Measurements from ENCODE around the gene FOXN1. TPM values are rescaled to one million over a fixed set of nuclear protein-coding genes. Genes with fewer than 3 reads are reported as not detected.

The FOXN1 gene
- total and polyA plus RNA-seq, 10 of the 15 experiments (the other 5 are each of a cell fraction or from before 2014, with no cell fraction given) = not detected

- H3K4me1 ChIP-seq (ENCODE audit: control insufficient read depth, insufficient read depth, low read length) = peaks cover 38% of the 10 kb centered on the region
- TF ChIP-seq, protein P1, sequence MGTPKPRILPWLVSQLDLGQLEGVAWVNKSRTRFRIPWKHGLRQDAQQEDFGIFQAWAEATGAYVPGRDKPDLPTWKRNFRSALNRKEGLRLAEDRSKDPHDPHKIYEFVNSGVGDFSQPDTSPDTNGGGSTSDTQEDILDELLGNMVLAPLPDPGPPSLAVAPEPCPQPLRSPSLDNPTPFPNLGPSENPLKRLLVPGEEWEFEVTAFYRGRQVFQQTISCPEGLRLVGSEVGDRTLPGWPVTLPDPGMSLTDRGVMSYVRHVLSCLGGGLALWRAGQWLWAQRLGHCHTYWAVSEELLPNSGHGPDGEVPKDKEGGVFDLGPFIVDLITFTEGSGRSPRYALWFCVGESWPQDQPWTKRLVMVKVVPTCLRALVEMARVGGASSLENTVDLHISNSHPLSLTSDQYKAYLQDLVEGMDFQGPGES (IDR thresholded peaks at IDR 0.05) = no peak
- TF ChIP-seq IRF4 (IDR thresholded peaks at IDR 0.05; ENCODE audit: low read depth, low read length) (no peak), RBBP5 (conservative IDR thresholded peaks at IDR 0.05) (no peak), RCOR1 (conservative IDR thresholded peaks at IDR 0.05; ENCODE audit: low read depth, low read length) (no peak), STAT3 (IDR thresholded peaks at IDR 0.05; ENCODE audit: low read depth, low read length) (no peak), SIX5 (IDR thresholded peaks at IDR 0.05; ENCODE audit: low read depth, low read length, severe bottlenecking) (no peak)
- TF ChIP-seq, protein P2, sequence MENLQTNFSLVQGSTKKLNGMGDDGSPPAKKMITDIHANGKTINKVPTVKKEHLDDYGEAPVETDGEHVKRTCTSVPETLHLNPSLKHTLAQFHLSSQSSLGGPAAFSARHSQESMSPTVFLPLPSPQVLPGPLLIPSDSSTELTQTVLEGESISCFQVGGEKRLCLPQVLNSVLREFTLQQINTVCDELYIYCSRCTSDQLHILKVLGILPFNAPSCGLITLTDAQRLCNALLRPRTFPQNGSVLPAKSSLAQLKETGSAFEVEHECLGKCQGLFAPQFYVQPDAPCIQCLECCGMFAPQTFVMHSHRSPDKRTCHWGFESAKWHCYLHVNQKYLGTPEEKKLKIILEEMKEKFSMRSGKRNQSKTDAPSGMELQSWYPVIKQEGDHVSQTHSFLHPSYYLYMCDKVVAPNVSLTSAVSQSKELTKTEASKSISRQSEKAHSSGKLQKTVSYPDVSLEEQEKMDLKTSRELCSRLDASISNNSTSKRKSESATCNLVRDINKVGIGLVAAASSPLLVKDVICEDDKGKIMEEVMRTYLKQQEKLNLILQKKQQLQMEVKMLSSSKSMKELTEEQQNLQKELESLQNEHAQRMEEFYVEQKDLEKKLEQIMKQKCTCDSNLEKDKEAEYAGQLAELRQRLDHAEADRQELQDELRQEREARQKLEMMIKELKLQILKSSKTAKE (IDR thresholded peaks at IDR 0.05; ENCODE audit: low read depth, poor library complexity, severe bottlenecking) = no peak
- no peak overlapping the region for H3K9ac ChIP-seq (ENCODE audit: control insufficient read depth, insufficient read depth, low read length)
- H3K36me3 ChIP-seq (ENCODE audit: control insufficient read depth in 2 of 2, insufficient read depth in 2 of 2, low read length in 1 of 2) = no peaks in the 10 kb centered on the region
- no peaks in the 10 kb centered on the region for H3K79me2 ChIP-seq (ENCODE audit: control insufficient read depth, insufficient read depth, low read length)
- no peak for ATAC-seq
- no peak overlapping the region for H3K4me3 ChIP-seq
- ChIA-PET CTCF (interaction anchor here (0.7 to 1.0 kb wide), 2 partner anchors 26 to 62 kb away, joined by 3 read pairs; no protein-coding TSS in a partner anchor), POLR2A (no interaction called here), RAD21 (ENCODE audit: unreplicated experiment) (no interaction called here), SMC1A (ENCODE audit: uncharacterized antibody, unreplicated experiment) (no interaction called here)
- no peaks in the 10 kb centered on the region for H3K27me3 ChIP-seq (replicated peaks in 1 of 2; ENCODE audit: control insufficient read depth in 2 of 2, insufficient read depth in 2 of 2, low read length in 1 of 2)
- DNase-seq (ENCODE audit: low read depth, low spot score) = no peak
- intact Hi-C loops (cut with micrococcal nuclease; ENCODE audit: unreplicated experiment) (no loop called here), in situ Hi-C loops (cut with MboI) (no loop called here)
- BruUV-seq (replicated peaks) = no TSS peak
- 93% methylated on average over 6 of the region's 7 CpGs for WGBS (ENCODE audit: insufficient coverage, insufficient replicate concordance, low lambda C conversion rate, missing lambda C conversion rate)
- no peak for FAIRE-seq
- H2AFZ ChIP-seq (ENCODE audit: control insufficient read depth, low read depth, low read length) = no peak overlapping the region
- H3K4me2 ChIP-seq (ENCODE audit: control insufficient read depth, insufficient read depth) = no peak overlapping the region
- no peaks in the 10 kb centered on the region for H4K20me1 ChIP-seq (ENCODE audit: control insufficient read depth, insufficient read depth)
- no peaks in the 10 kb centered on the region for H3K9me3 ChIP-seq (replicated peaks; ENCODE audit: control insufficient read depth, insufficient read depth, low read length)
- no peak overlapping the region for H3K27ac ChIP-seq (ENCODE audit: control insufficient read depth, insufficient read depth)
These were observed 28.2 kb upstream of the FOXN1 start for GRCh38 chr17:28477928-28478327.

All from GM12878 (cell line).